ENCODE results near the gene TBCB.

The TBCB gene

DNA sequence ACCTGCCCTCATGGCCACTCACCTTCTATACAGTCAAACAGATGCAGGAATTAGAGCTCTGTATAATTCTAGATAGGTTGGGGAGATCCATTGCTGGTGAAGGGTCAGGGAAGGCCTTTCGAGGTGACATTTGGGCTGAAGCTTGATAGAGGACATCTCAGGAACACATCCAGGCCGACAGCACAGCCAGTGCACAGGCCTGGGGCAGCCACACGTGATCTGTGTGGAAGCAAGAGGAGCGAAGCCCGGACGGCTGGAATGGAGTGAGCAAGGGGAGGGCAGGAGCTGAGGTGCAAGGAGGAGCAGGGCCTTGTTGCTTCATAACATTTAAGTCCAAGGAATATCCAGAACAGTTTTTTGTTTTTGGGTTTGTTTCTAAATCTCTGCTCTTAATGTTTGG is 8.8 kb upstream of the TBCB start:
- peak overlapping the region in 1 of 3 experiments; percentile 24 for H3K4me3 Mint-ChIP-seq
- H3K4me1 Mint-ChIP-seq, result no peaks in the 10 kb centered on the region
- H3K9me3 Mint-ChIP-seq, result no peaks in the 10 kb centered on the region
- H3K36me3 Mint-ChIP-seq (ENCODE audit: low read depth), result peaks cover 10% of the 10 kb centered on the region
- H3K27me3 Mint-ChIP-seq (ENCODE audit: low read depth), result no peaks in the 10 kb centered on the region
- H3K27ac Mint-ChIP-seq, result no peak overlapping the region
- TF ChIP-seq, protein P1, sequence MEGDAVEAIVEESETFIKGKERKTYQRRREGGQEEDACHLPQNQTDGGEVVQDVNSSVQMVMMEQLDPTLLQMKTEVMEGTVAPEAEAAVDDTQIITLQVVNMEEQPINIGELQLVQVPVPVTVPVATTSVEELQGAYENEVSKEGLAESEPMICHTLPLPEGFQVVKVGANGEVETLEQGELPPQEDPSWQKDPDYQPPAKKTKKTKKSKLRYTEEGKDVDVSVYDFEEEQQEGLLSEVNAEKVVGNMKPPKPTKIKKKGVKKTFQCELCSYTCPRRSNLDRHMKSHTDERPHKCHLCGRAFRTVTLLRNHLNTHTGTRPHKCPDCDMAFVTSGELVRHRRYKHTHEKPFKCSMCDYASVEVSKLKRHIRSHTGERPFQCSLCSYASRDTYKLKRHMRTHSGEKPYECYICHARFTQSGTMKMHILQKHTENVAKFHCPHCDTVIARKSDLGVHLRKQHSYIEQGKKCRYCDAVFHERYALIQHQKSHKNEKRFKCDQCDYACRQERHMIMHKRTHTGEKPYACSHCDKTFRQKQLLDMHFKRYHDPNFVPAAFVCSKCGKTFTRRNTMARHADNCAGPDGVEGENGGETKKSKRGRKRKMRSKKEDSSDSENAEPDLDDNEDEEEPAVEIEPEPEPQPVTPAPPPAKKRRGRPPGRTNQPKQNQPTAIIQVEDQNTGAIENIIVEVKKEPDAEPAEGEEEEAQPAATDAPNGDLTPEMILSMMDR (IDR thresholded peaks at IDR 0.05; ENCODE audit: unreplicated experiment in 3 of 3), result no peak

DNA sequence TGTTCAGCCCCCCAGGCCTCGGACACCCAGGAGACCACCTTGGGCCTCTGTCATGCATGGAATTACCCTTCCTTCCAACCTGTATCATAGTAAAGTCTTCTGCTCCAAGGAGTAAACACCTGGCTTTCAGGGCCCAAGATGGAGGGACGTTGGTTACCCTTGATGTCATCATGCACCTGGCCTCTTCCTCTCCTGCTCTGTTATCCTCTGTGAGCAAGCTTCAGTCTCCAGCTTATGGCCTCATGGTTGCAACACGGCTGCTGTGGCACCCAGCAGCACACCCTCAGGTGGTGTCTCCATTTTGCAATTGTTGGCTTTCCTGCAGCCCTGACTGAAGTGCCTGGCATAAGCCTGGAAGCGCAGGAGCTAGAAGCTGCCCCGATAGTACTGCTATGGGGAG is 8.3 kb upstream of the TBCB start:
- Mint-ChIP-seq H3K27me3 (ENCODE audit: low read depth) (no peaks in the 10 kb centered on the region), H3K27ac (no peak overlapping the region), H3K36me3 (ENCODE audit: low read depth) (peaks cover 13% of the 10 kb centered on the region), H3K9me3 (no peaks in the 10 kb centered on the region), H3K4me3 (no peak overlapping the region), H3K4me1 (no peaks in the 10 kb centered on the region)
- TF ChIP-seq, protein P1 (IDR thresholded peaks at IDR 0.05; ENCODE audit: unreplicated experiment in 3 of 3), result no peak

DNA sequence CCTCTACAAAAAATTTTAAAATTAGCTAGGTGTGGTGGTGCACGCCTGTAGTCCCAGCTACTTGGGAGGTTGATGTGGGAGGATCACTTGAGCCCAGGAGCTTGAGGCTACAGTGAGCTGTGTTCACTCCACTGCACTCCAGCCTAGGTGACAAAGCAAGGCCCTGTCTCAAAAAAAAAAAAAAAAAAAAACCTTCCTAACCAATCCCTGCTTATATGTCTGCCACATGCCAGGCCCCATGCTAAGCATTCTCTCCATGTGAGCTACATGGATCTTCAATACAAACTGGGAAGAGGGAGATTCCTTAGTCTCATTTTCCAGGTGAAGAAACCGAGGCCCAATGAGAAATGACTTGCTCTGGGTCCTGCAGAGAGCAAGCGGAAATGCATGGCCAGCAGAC is 6.6 kb upstream of the TBCB start:
- H3K27me3 Mint-ChIP-seq (ENCODE audit: low read depth), result no peaks in the 10 kb centered on the region
- H3K4me3 Mint-ChIP-seq, result no peak overlapping the region
- peaks cover 8% of the 10 kb centered on the region for H3K4me1 Mint-ChIP-seq
- peaks cover 23% of the 10 kb centered on the region for H3K36me3 Mint-ChIP-seq (ENCODE audit: low read depth)
- TF ChIP-seq, protein P1 (IDR thresholded peaks at IDR 0.05; ENCODE audit: unreplicated experiment in 3 of 3), result no peak
- no peaks in the 10 kb centered on the region for H3K9me3 Mint-ChIP-seq
- H3K27ac Mint-ChIP-seq, result no peak overlapping the region

DNA sequence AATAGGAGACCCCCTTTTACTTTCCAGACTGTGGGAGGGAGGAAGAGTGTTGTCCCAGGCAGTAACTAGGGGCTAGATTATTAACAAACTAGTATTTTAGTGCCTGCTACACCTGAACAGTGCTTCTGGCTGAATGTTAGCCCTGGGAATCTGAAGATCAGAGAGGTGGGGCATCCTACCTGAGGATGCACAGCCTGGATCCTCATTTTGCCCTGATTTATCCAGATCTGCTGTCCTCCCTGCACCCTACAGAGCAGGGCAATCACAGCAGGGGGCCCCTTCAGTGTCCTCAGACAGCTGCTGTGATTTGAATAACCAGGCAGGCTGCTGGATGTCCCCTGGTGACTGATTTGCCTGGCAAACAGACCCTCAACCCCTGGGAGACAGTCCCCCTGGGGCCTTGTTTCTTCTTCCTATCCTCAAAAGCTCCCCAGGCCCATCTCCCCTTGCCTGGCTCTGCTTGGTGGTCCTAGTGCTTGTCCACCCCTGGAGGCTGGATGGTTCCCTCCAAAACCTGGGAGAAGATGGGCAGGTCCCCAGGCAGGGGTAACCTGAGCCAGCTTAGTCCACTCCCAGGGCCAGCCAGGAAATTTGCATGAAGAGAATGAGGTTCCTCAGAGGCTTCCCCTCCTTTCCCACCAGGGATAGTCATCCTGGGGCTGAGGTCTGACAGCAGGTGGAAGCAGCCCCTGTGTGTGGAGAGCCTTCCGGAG is 4.6 kb upstream of the TBCB start, which contains the start of gene OVOL3:
Gene OVOL3, plus strand, starts transcription at position 657 of the 713 bp plus-strand sequence. CDS start 60 bp downstream, outside the sequence.
- TF ChIP-seq, protein P1 (IDR thresholded peaks at IDR 0.05; ENCODE audit: unreplicated experiment in 3 of 3), result no peak
- peaks cover 19% of the 10 kb centered on the region for H3K4me1 Mint-ChIP-seq
- H3K9me3 Mint-ChIP-seq, result no peaks in the 10 kb centered on the region
- peak within 1 kb of the TSS; percentile 69 to 96 (median 75) for H3K4me3 Mint-ChIP-seq
- no peak within 1 kb of the TSS for H3K27ac Mint-ChIP-seq
- H3K27me3 Mint-ChIP-seq (ENCODE audit: low read depth), result no peaks in the 10 kb centered on the region
- H3K36me3 Mint-ChIP-seq (ENCODE audit: low read depth), result peaks cover 26% of the 10 kb centered on the region

DNA sequence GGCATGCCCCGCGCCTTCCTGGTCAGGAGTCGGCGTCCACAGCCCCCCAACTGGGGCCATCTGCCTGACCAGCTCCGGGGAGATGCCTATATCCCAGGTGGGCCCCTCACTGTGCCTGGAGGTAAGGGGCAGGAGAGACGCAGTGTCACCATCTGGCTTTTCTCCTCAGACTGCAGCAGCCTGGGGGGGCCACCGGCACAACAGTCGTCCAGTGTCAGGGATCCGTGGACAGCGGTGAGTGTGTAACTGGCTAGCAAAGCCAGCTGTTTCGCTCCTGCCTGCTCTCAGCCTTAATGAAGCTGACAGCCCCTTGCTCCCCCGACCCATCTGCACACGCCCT is 4.1 kb upstream of the TBCB start:
- Mint-ChIP-seq H3K27ac (no peak overlapping the region), H3K4me3 (no peak overlapping the region), H3K36me3 (ENCODE audit: low read depth) (peaks cover 28% of the 10 kb centered on the region), H3K4me1 (peaks cover 19% of the 10 kb centered on the region), H3K27me3 (ENCODE audit: low read depth) (no peaks in the 10 kb centered on the region), H3K9me3 (no peaks in the 10 kb centered on the region)
- TF ChIP-seq, protein P1 (IDR thresholded peaks at IDR 0.05; ENCODE audit: unreplicated experiment in 3 of 3), result no peak

DNA sequence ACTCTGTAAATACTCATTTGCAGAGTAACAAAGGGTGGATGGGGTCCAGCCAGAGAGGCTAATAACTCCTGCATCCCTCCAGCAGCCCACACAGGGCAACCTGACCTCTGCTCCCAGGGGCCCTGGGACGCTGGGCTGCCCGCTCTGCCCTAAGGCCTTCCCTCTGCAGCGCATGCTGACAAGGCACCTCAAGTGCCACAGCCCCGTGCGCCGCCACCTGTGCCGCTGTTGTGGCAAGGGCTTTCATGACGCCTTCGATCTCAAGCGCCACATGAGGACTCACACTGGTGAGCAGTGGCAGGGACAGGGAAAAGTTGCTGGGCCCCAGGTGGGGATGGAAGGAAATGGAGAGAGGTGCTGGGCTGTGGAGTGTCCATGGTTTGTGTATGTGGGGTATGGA is 2.6 kb upstream of the TBCB start:
- Mint-ChIP-seq H3K27ac (no peak overlapping the region), H3K4me1 (peaks cover 19% of the 10 kb centered on the region), H3K27me3 (ENCODE audit: low read depth) (no peaks in the 10 kb centered on the region), H3K36me3 (ENCODE audit: low read depth) (peaks cover 33% of the 10 kb centered on the region), H3K9me3 (no peaks in the 10 kb centered on the region), H3K4me3 (peak overlapping the region; percentile 78 to 96 (median 88))
- TF ChIP-seq, protein P1 (IDR thresholded peaks at IDR 0.05; ENCODE audit: unreplicated experiment in 3 of 3), result no peak

Data from nephron (organoid).